IMR-90 (cell line): Measurements from ENCODE around the gene BEX3. TPM values are rescaled to one million over a fixed set of nuclear protein-coding genes. Genes with fewer than 3 reads are reported as not detected.

ENCODE experiments used
- ATAC-seq: fragments of 200-7000 bp; cut with Tn5 transposase; 2 replicates; pipeline ENCODE4 v1.9.1; 2020; ENCODE audit warnings: low read depth, mild to moderate bottlenecking, moderate library complexity
- BruUV-seq: library from RNA; stranded (reverse); fragments of 400-500 nt; replicated peaks from 2 replicates; lab custom pipeline; 2021; lab: Mats Ljungman, UMichigan
- CTCF ChIA-PET: fragments of 300-600 bp; formaldehyde crosslinking; extraction: SDS; loops from one replicate; lab custom pipeline; 2021; ENCODE audit warnings: antibody characterized with exemption; lab: Yijun Ruan, JAX
- POLR2A ChIA-PET: fragments of 300-600 bp; sonication (Branson Sonifier 250); formaldehyde crosslinking; loops from one replicate; lab custom pipeline; 2022; ENCODE audit warnings: antibody characterized with exemption; ENCODE audit not compliant: unreplicated experiment; lab: Charles Lee
- DNase-seq: peaks from one replicate; pipeline ENCODE4 v3.0.0; 2013
- H2AFZ ChIP-seq: replicated peaks from 2 replicates; pipeline ENCODE3; 2013; ENCODE audit warnings: low read length, mild to moderate bottlenecking; ENCODE audit not compliant: poor library complexity
- H2AK5ac ChIP-seq: 2 replicates; pipeline ENCODE4 v1.6.1; 2013; ENCODE audit warnings: low read depth, low read length, inconsistent platforms
- H2AK9ac ChIP-seq: replicated peaks from 2 replicates; pipeline ENCODE3; 2013; ENCODE audit warnings: mild to moderate bottlenecking, low read depth, low read length, moderate library complexity; ENCODE audit not compliant: poor library complexity
- H2BK120ac ChIP-seq: 2 replicates; pipeline ENCODE4 v1.6.1; 2013; ENCODE audit warnings: low read depth, low read length, inconsistent platforms
- H2BK15ac ChIP-seq: 3 replicates; pipeline ENCODE4 v1.6.1; 2013; ENCODE audit warnings: low read depth, low read length, inconsistent platforms
- H2BK20ac ChIP-seq: 2 replicates; pipeline ENCODE4 v1.6.1; 2013; ENCODE audit warnings: low read depth, mild to moderate bottlenecking, inconsistent platforms, low read length, moderate library complexity
- H2BK5ac ChIP-seq: 2 replicates; pipeline ENCODE4 v1.6.1; 2013; ENCODE audit warnings: mild to moderate bottlenecking, low read depth, low read length, inconsistent platforms; ENCODE audit not compliant: poor library complexity, severe bottlenecking
- H3K14ac ChIP-seq: replicated peaks from 2 replicates; pipeline ENCODE4 v1.6.1; 2013; ENCODE audit warnings: low read depth, low read length, inconsistent platforms
- H3K18ac ChIP-seq: 2 replicates; pipeline ENCODE4 v1.6.1; 2013; ENCODE audit warnings: low read depth, low read length, control low read depth
- H3K23ac ChIP-seq: 2 replicates; pipeline ENCODE4 v1.6.1; 2013; ENCODE audit warnings: low read depth, low read length, inconsistent platforms
- H3K27ac ChIP-seq: 2 replicates; pipeline ENCODE4 v1.5.1; 2013; ENCODE audit warnings: mild to moderate bottlenecking, control low read depth, low read length; ENCODE audit not compliant: insufficient read depth
- H3K27me3 ChIP-seq: 2 replicates; pipeline ENCODE4 v1.6.1; 2013; ENCODE audit warnings: low read length; ENCODE audit not compliant: control insufficient read depth, insufficient read depth
- H3K36me3 ChIP-seq: 2 replicates; pipeline ENCODE4 v1.6.1; 2013; ENCODE audit warnings: low read length, mixed read lengths; ENCODE audit not compliant: control insufficient read depth, insufficient read depth
- H3K4ac ChIP-seq: 2 replicates; pipeline ENCODE4 v1.6.1; 2013; ENCODE audit warnings: low read depth, low read length, inconsistent platforms
- H3K4me1 ChIP-seq: 2 replicates; pipeline ENCODE4 v1.6.1; 2013; ENCODE audit warnings: low read length, mixed read lengths; ENCODE audit not compliant: control insufficient read depth, insufficient read depth
- H3K4me2 ChIP-seq: 2 replicates; pipeline ENCODE4 v1.6.1; 2013; ENCODE audit warnings: low read depth, mild to moderate bottlenecking, control low read depth, low read length, moderate library complexity
- H3K4me3 ChIP-seq: 2 replicates; pipeline ENCODE4 v1.5.1; 2013; ENCODE audit warnings: low read depth, mild to moderate bottlenecking, control low read depth, low read length, moderate library complexity; ENCODE audit not compliant: insufficient read depth
- H3K56ac ChIP-seq: 2 replicates; pipeline ENCODE4 v1.6.1; 2013; ENCODE audit warnings: low read length, inconsistent platforms; ENCODE audit not compliant: insufficient read depth; ENCODE audit errors: extremely low read depth
- H3K79me1 ChIP-seq, 2 experiments: 2 replicates each; pipeline ENCODE4 v1.6.1; 2013; ENCODE audit warnings: low read length in 2 of 2, inconsistent platforms in 1 of 2, low read depth in 1 of 2
- H3K9ac ChIP-seq: 2 replicates; pipeline ENCODE4 v1.6.1; 2013; ENCODE audit warnings: low read depth, low read length, control low read depth
- H3K9me1 ChIP-seq: 2 replicates; pipeline ENCODE4 v1.6.1; 2013; ENCODE audit warnings: low read length, inconsistent platforms; ENCODE audit not compliant: insufficient read depth
- H3K9me3 ChIP-seq: 2 replicates; pipeline ENCODE4 v1.6.1; 2013; ENCODE audit warnings: low read length; ENCODE audit not compliant: control insufficient read depth, insufficient read depth
- H4K20me1 ChIP-seq: 2 replicates; pipeline ENCODE4 v1.6.1; 2013; ENCODE audit warnings: low read length, inconsistent platforms; ENCODE audit not compliant: insufficient read depth
- H4K5ac ChIP-seq: 2 replicates; pipeline ENCODE4 v1.6.1; 2013; ENCODE audit warnings: mild to moderate bottlenecking, low read depth, low read length, control low read depth
- H4K8ac ChIP-seq, 2 experiments: 2 replicates each; pipeline ENCODE4 v1.6.1; 2013; ENCODE audit warnings: low read depth in 2 of 2, low read length in 2 of 2, control low read depth in 1 of 2, inconsistent platforms in 1 of 2
- H4K91ac ChIP-seq: 2 replicates; pipeline ENCODE4 v1.6.1; 2013; ENCODE audit warnings: low read depth, low read length, inconsistent platforms; ENCODE audit not compliant: insufficient read depth
- CHD1 ChIP-seq: IDR thresholded peaks from 2 replicates; pipeline ENCODE4 v1.6.1; 2012; ENCODE audit warnings: low read depth, low read length, improper control_type of control experiment
- ELK1 ChIP-seq: fragments of 150-350 bp; IDR thresholded peaks from 2 replicates; pipeline ENCODE4 v1.6.1; 2016; ENCODE audit warnings: low read depth, mild to moderate bottlenecking, low read length, moderate library complexity, borderline replicate concordance
- MAFK ChIP-seq: IDR thresholded peaks from 2 replicates; pipeline ENCODE4 v1.6.1; 2012; ENCODE audit warnings: low read depth, low read length, improper control_type of control experiment
- MAZ ChIP-seq: IDR thresholded peaks from 2 replicates; pipeline ENCODE4 v1.6.1; 2012; ENCODE audit warnings: low read depth, mild to moderate bottlenecking, low read length, improper control_type of control experiment, moderate library complexity, borderline replicate concordance
- RAD21 ChIP-seq: IDR thresholded peaks from 2 replicates; pipeline ENCODE4 v1.6.1; 2012; ENCODE audit warnings: low read length, improper control_type of control experiment
- SMC3 ChIP-seq: fragments of 150-350 bp; IDR thresholded peaks from 2 replicates; pipeline ENCODE4 v1.6.1; 2016; ENCODE audit warnings: low read depth, mild to moderate bottlenecking, antibody characterized with exemption, low read length, moderate library complexity
- WGBS, 2 experiments: methylation state at CpG; one replicate each; pipeline versions ENCODE4 v1.1.5 to v1.1.7; 2013; ENCODE audit warnings: missing lambda C conversion rate in 2 of 2; ENCODE audit not compliant: insufficient read length in 1 of 2; ENCODE audit errors: extremely low coverage in 2 of 2; 5-methylcytosine and 5-hydroxymethylcytosine counted together
- dilution Hi-C: fragments of 300-500 bp; cut with HindIII; formaldehyde crosslinking; loops from one replicate; pipeline ENCODE4 v1.14.3; 2018; ENCODE audit warnings: low sequenced_read_pairs; ENCODE audit not compliant: unreplicated experiment
- in situ Hi-C: fragments of 300-500 bp; cut with MboI; formaldehyde crosslinking; loops from 3 replicates; pipeline ENCODE4 v1.14.3; 2019; ENCODE audit warnings: low sequenced_read_pairs, inconsistent platforms, mixed read lengths
- intact Hi-C: fragments of 100-400 bp; cut with micrococcal nuclease; formaldehyde crosslinking; loops from 2 replicates; pipeline ENCODE4 v1.10.0; 2022
- polyA plus RNA-seq, 3 experiments: library from polyadenylated mRNA; depleted of rRNA; stranded (reverse); fragments of >200 nt; gene quantifications; 2 replicates each; pipeline ENCODE4 v1.2.3, GENCODE V29; 2012; ENCODE audit warnings: low replicate concordance in 1 of 3
- total RNA-seq: library from RNA; depleted of rRNA; stranded (reverse); fragments of >200 nt; gene quantifications from 2 replicates; pipeline ENCODE4 v1.2.3, GENCODE V29; 2012

The BEX3 gene
- total and polyA plus RNA-seq, 2 of the 4 experiments (the other 2 are of a cell fraction) = 114 to 409 TPM

DNA sequence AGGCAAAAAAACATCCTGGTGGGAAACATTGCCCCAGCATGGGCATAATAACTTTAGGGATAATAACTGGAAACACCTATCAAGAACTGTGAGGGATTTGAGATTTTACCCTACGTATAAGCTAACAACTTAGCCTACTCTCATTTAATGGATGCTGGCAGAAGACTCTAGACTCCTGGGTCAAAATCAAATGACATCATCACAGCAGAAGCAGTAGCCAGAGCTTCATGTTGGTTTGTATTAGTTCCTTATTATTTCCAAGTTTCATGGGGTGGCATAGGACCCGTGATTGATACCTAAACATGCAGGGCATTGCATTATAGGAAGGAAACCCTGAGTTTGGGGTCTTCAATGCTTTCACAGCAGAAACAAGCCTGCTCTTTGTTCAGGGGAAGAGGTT lies 15.4 kb upstream of the BEX3 start:
- DNase-seq (no peak), ATAC-seq (no peak)
- Histone ChIP-seq H2BK120ac (no peak overlapping the region), H2AK5ac (no peak overlapping the region), H3K4me2 (no peak overlapping the region), H3K23ac (no peak overlapping the region), H3K27ac (peak overlapping the region; percentile 61; the same call in 1 of the 2 replicates), H3K14ac (no peak overlapping the region), H4K8ac (no peak overlapping the region), H2BK5ac (peak overlapping the region; percentile 3), H3K4me3 (no peak overlapping the region), H3K79me1 (0 out of 4 replicates have a peak, but pooled peaks cover 0 to 5% of the 10 kb centered on the region in 2 experiments), H2BK15ac (no peak overlapping the region), H3K9me1 (no peaks in the 10 kb centered on the region; the same call in 1 of the 2 replicates), H3K18ac (peak overlapping the region; percentile 63; the same call in 1 of the 2 replicates), H3K36me3 (peaks cover 2% of the 10 kb centered on the region; the same call in 1 of the 2 replicates), H3K9me3 (no peaks in the 10 kb centered on the region), H2AK9ac (no peak overlapping the region), H3K56ac (no peak overlapping the region), H4K5ac (no peak overlapping the region), H2BK20ac (no peak overlapping the region), H3K9ac (no peak overlapping the region), H3K4me1 (peaks cover 5% of the 10 kb centered on the region; the same call in 1 of the 2 replicates), H3K4ac (no peak overlapping the region), H2AFZ (no peak overlapping the region), H3K27me3 (no peaks in the 10 kb centered on the region), H4K20me1 (no peaks in the 10 kb centered on the region), H4K91ac (no peak overlapping the region)
- in situ Hi-C loops (no loop called here), intact Hi-C loops (no loop called here), dilution Hi-C loops (no loop called here)
- no CpG with 5 or more reads among the region's 2 CpGs for WGBS, 2 experiments
- ChIA-PET POLR2A (interaction anchor here (0.6 kb wide), 1 partner anchor 16 kb away, joined by 3 read pairs; the partner anchor contains the start of gene BEX3), CTCF (interaction anchor here (1.0 to 1.5 kb wide), 2 partner anchors 10 to 49 kb away, joined by 3 read pairs; no protein-coding TSS in a partner anchor)
- TF ChIP-seq RAD21 (no peak), ELK1 (no peak), CHD1 (no peak), MAZ (no peak), MAFK (no peak), SMC3 (no peak)
- BruUV-seq = no TSS peak
